GM12878 (cell line): Measurements from ENCODE around the gene BCAT1. TPM values are rescaled to one million over a fixed set of nuclear protein-coding genes. Genes with fewer than 3 reads are reported as not detected.

ENCODE experiments used
- BCL11A ChIP-seq: IDR thresholded peaks from 2 replicates; pipeline ENCODE4 v1.6.1; 2011; ENCODE audit warnings: low read depth, low read length
- CHD2 ChIP-seq: IDR thresholded peaks from 2 replicates; pipeline ENCODE4 v1.6.1; 2011; ENCODE audit warnings: low read depth, low read length, improper control_type of control experiment, borderline replicate concordance
- CTCF ChIP-seq, 3 experiments: IDR thresholded peaks in 2 of 3; conservative IDR thresholded peaks in 1 of 3; 2 replicates each; pipeline ENCODE4 v1.5.1; 2011; ENCODE audit warnings: low read depth in 3 of 3, low read length in 3 of 3, mild to moderate bottlenecking in 3 of 3, control low read depth in 2 of 3, moderate library complexity in 2 of 3, inconsistent platforms in 1 of 3, mixed read lengths in 1 of 3; ENCODE audit not compliant: control insufficient read depth in 2 of 3, insufficient read depth in 1 of 3; ENCODE audit errors: extremely low read depth in 1 of 3
- ETV6 ChIP-seq, 2 experiments: fragments of 450-650 bp in 1 of 2; IDR thresholded peaks in 1 of 2; conservative IDR thresholded peaks in 1 of 2; 2 replicates each; pipeline ENCODE4 v1.6.1; 2014; ENCODE audit warnings: antibody characterized with exemption in 1 of 2, borderline replicate concordance in 1 of 2, low read depth in 1 of 2, mild to moderate bottlenecking in 1 of 2, moderate library complexity in 1 of 2
- HSF1 ChIP-seq: fragments of 150-350 bp; IDR thresholded peaks from 2 replicates; pipeline ENCODE4 v1.6.1; 2014; ENCODE audit warnings: mild to moderate bottlenecking, low read depth, low read length
- IKZF1 ChIP-seq: fragments of 450-650 bp; conservative IDR thresholded peaks from 2 replicates; pipeline ENCODE4 v1.6.1; 2017; ENCODE audit warnings: antibody characterized with exemption, mild to moderate bottlenecking
- IKZF2 ChIP-seq, 2 experiments: fragments of 450-650 bp; IDR thresholded peaks; 2 replicates each; pipeline ENCODE4 v1.6.1; 2017; ENCODE audit warnings: mild to moderate bottlenecking in 2 of 2, moderate library complexity in 2 of 2
- MEF2B ChIP-seq: fragments of 450-650 bp; IDR thresholded peaks from 2 replicates; pipeline ENCODE4 v1.6.1; 2018; ENCODE audit warnings: mild to moderate bottlenecking, moderate library complexity; ENCODE audit not compliant: partially characterized antibody, poor library complexity, severe bottlenecking
- RUNX3 ChIP-seq: IDR thresholded peaks from 2 replicates; pipeline ENCODE4 v1.6.1; 2012; ENCODE audit warnings: low read length, inconsistent platforms
- SKIL ChIP-seq: fragments of 450-650 bp; IDR thresholded peaks from 2 replicates; pipeline ENCODE4 v1.6.1; 2017; ENCODE audit warnings: mild to moderate bottlenecking, low read depth, inconsistent platforms; ENCODE audit not compliant: poor library complexity, severe bottlenecking
- SMARCA5 ChIP-seq: fragments of 450-650 bp; IDR thresholded peaks from 2 replicates; pipeline ENCODE4 v1.6.1; 2017; ENCODE audit warnings: mild to moderate bottlenecking
- SMC3 ChIP-seq: IDR thresholded peaks from 2 replicates; pipeline ENCODE4 v1.6.1; 2011; ENCODE audit warnings: low read length, improper control_type of control experiment, borderline replicate concordance
- SPI1 ChIP-seq: IDR thresholded peaks from 2 replicates; pipeline ENCODE4 v1.6.1; 2011; ENCODE audit warnings: low read depth, mild to moderate bottlenecking, low read length, moderate library complexity, borderline replicate concordance; ENCODE audit not compliant: insufficient read depth
- STAT1 ChIP-seq: fragments of 450-650 bp; conservative IDR thresholded peaks from 2 replicates; pipeline ENCODE4 v1.6.1; 2014; ENCODE audit warnings: antibody characterized with exemption, mild to moderate bottlenecking
- TBL1XR1 ChIP-seq: IDR thresholded peaks from 2 replicates; pipeline ENCODE4 v1.6.1; 2012; ENCODE audit warnings: low read depth, low read length, improper control_type of control experiment
- TCF3 ChIP-seq: IDR thresholded peaks from 2 replicates; pipeline ENCODE4 v1.6.1; 2012; ENCODE audit warnings: low read depth, mild to moderate bottlenecking, low read length, borderline replicate concordance; ENCODE audit not compliant: insufficient read depth
- USF2 ChIP-seq: IDR thresholded peaks from 2 replicates; pipeline ENCODE4 v1.6.1; 2011; ENCODE audit warnings: low read depth, low read length, improper control_type of control experiment, borderline replicate concordance
- YY1 ChIP-seq: IDR thresholded peaks from 2 replicates; pipeline ENCODE4 v1.6.1; 2011; ENCODE audit warnings: low read depth, mild to moderate bottlenecking, low read length
- ZBTB4 ChIP-seq: fragments of 450-650 bp; formaldehyde crosslinking; IDR thresholded peaks from 2 replicates; pipeline ENCODE4 v1.4.0; 2022; ENCODE audit warnings: mild to moderate bottlenecking, moderate library complexity
- polyA plus RNA-seq, 11 experiments: library from polyadenylated mRNA; depleted of rRNA in 4 of 11; unstranded in 6 of 11; stranded (reverse) in 5 of 11; fragments of >200 nt; fragmentation: Nextera tagmentation in 4 of 11; fragmentation: Illumina TruSeq in 1 of 11; extraction: Ambion mirVana in 4 of 11; extraction: Trizol in 1 of 11; gene quantifications; 1 replicate in 1 of 11; 2 replicates in 10 of 11; pipeline versions ENCODE4 v1.2.1 to v1.2.3, GENCODE V29; 2011 to 2016; ENCODE audit warnings: inconsistent platforms in 2 of 11, missing spikeins in 2 of 11, low read depth in 1 of 11
- total RNA-seq, 4 experiments: library from RNA; depleted of rRNA in 3 of 4; stranded (reverse); fragments of >200 nt in 3 of 4; fragmentation: Illumina TruSeq in 1 of 4; extraction: Trizol in 1 of 4; gene quantifications; 2 replicates each; pipeline versions ENCODE4 v1.2.1 to v1.2.3, GENCODE V29; 2013 to 2021

BCAT1 gene
- total and polyA plus RNA-seq, 10 of the 15 experiments (the other 5 are each of a cell fraction or from before 2014, with no cell fraction given), result 26.2 to 187 (median 81.9) TPM

- TF ChIP-seq ZBTB4 (no peak), SMARCA5 (peak; percentile 11; the same call in 1 of the 2 replicates), BCL11A (peak; percentile 71; the same call in 1 of the 2 replicates), CTCF (IDR thresholded peaks at IDR 0.05 in 2 of 3, conservative IDR thresholded peaks at IDR 0.05 in 1 of 3; ENCODE audit: control insufficient read depth in 2 of 3, extremely low read depth in 1 of 3, insufficient read depth in 1 of 3, low read depth in 3 of 3, low read length in 3 of 3) (no peak), RUNX3 (peak; percentile 95), IKZF2 (IDR thresholded peaks at IDR 0.05) (peak; percentile 44 to 72; a peak in 3 of 4 replicates), TCF3 (peak; percentile 81; the same call in 1 of the 2 replicates), MEF2B (peak; percentile 63), SPI1 (no peak), IKZF1 (peak; percentile 56), TBL1XR1 (no peak; the same call in 1 of the 2 replicates), YY1 (peak; percentile 78), SKIL (peak; percentile 82), CHD2 (0 out of 2 replicates have a peak, but pooled peaks have one; percentile 34), ETV6 (conservative IDR thresholded peaks at IDR 0.05 in 1 of 2, IDR thresholded peaks at IDR 0.05 in 1 of 2; ENCODE audit: borderline replicate concordance in 1 of 2, low read depth in 1 of 2) (peak in 1 of 2 experiments; percentile 48; a peak in 1 of 4 replicates), SMC3 (no peak; the same call in 1 of the 2 replicates), USF2 (no peak), HSF1 (no peak), STAT1 (no peak)
These were observed 1.4 kb upstream of the BCAT1 start (continued) for GRCh38 chr12:24950231-24950834.
